ENCODE data around the gene SMYD4. TPM values are rescaled to one million over a fixed set of nuclear protein-coding genes. Genes with fewer than 3 reads are reported as not detected.

SMYD4 gene
- polyA plus RNA-seq, 4 donors = 5.1 to 15.5 (median 7.3) TPM

- no peak for DNase-seq
- Histone ChIP-seq H3K36me3 (ENCODE audit: control insufficient read depth in 3 of 3, insufficient read depth in 2 of 3, low read depth in 1 of 3, low read length in 3 of 3) (peaks cover 6 to 84% (median 9%) of the 10 kb centered on the region in 3 donors), H3K27ac (ENCODE audit: low read depth in 1 of 3, low read length in 2 of 3) (no peak overlapping the region)
Observed at GRCh38 chr17:1732833-1733321, 96.8 kb downstream of the SMYD4 start.

GRCh38 chr17:1732241-1732832 lies 97.4 kb downstream of the SMYD4 start:
- FAIRE-seq (no peak), DNase-seq (no peak)

More at GRCh38 chr17:1732833-1733321, 96.8 kb downstream of the SMYD4 start:
- no peak for FAIRE-seq
- Histone ChIP-seq H3K27me3 (ENCODE audit: control insufficient read depth in 3 of 3, insufficient read depth in 3 of 3, low read length in 3 of 3) (no peaks in the 10 kb centered on the region), H3K4me1 (ENCODE audit: control insufficient read depth in 3 of 3, insufficient read depth in 2 of 3, low read depth in 1 of 3, low read length in 2 of 3) (peaks cover 0 to 24% (median 0%) of the 10 kb centered on the region in 3 donors), H3K9me3 (ENCODE audit: control insufficient read depth in 2 of 2, insufficient read depth in 1 of 2, low read depth in 1 of 2, low read length in 1 of 2) (no peaks in the 10 kb centered on the region), H3K4me3 (ENCODE audit: low read depth in 1 of 3, low read length in 3 of 3) (no peak overlapping the region)
- WGBS, 3 donors = 79 to 81% (median 80%) methylated on average over 11 of the region's 11 CpGs

GRCh38 chr17:1731194-1731506 lies 98.6 kb downstream of the SMYD4 start:
- Histone ChIP-seq H3K4me3 (ENCODE audit: low read depth in 1 of 3, low read length in 3 of 3) (no peak overlapping the region), H3K27ac (ENCODE audit: low read depth in 1 of 3, low read length in 2 of 3) (peak overlapping the region in 1 of 3 donors; percentile 87), H3K4me1 (ENCODE audit: control insufficient read depth in 3 of 3, insufficient read depth in 2 of 3, low read depth in 1 of 3, low read length in 2 of 3) (peaks cover 0 to 8% (median 0%) of the 10 kb centered on the region in 3 donors), H3K36me3 (ENCODE audit: control insufficient read depth in 3 of 3, insufficient read depth in 2 of 3, low read depth in 1 of 3, low read length in 3 of 3) (peaks cover 9 to 84% (median 9%) of the 10 kb centered on the region in 3 donors), H3K9me3 (ENCODE audit: control insufficient read depth in 2 of 2, insufficient read depth in 1 of 2, low read depth in 1 of 2, low read length in 1 of 2) (no peaks in the 10 kb centered on the region), H3K27me3 (ENCODE audit: control insufficient read depth in 3 of 3, insufficient read depth in 3 of 3, low read length in 3 of 3) (no peaks in the 10 kb centered on the region)
- FAIRE-seq = no peak
- no peak for DNase-seq
- 79 to 90% (median 87%) methylated on average over 10 of the region's 10 CpGs for WGBS, 3 donors

More at GRCh38 chr17:1732241-1732832, 97.4 kb downstream of the SMYD4 start:
- 87 to 96% (median 96%) methylated on average over 16 to 22 of the region's 22 CpGs for WGBS, 3 donors
- Histone ChIP-seq H3K9me3 (ENCODE audit: control insufficient read depth in 2 of 2, insufficient read depth in 1 of 2, low read depth in 1 of 2, low read length in 1 of 2) (no peaks in the 10 kb centered on the region), H3K4me3 (ENCODE audit: low read depth in 1 of 3, low read length in 3 of 3) (no peak overlapping the region), H3K27me3 (ENCODE audit: control insufficient read depth in 3 of 3, insufficient read depth in 3 of 3, low read length in 3 of 3) (no peaks in the 10 kb centered on the region), H3K4me1 (ENCODE audit: control insufficient read depth in 3 of 3, insufficient read depth in 2 of 3, low read depth in 1 of 3, low read length in 2 of 3) (peaks cover 0 to 20% (median 0%) of the 10 kb centered on the region in 3 donors), H3K27ac (ENCODE audit: low read depth in 1 of 3, low read length in 2 of 3) (no peak overlapping the region), H3K36me3 (ENCODE audit: control insufficient read depth in 3 of 3, insufficient read depth in 2 of 3, low read depth in 1 of 3, low read length in 3 of 3) (peaks cover 6 to 84% (median 9%) of the 10 kb centered on the region in 3 donors)

- no peaks in the 10 kb centered on the region for H3K27me3 ChIP-seq (ENCODE audit: control insufficient read depth in 3 of 3, insufficient read depth in 3 of 3, low read length in 3 of 3)
- H3K36me3 ChIP-seq (ENCODE audit: control insufficient read depth in 3 of 3, insufficient read depth in 2 of 3, low read depth in 1 of 3, low read length in 3 of 3) = peaks cover 6 to 84% (median 9%) of the 10 kb centered on the region in 3 donors
- FAIRE-seq (no peak), DNase-seq (peak in 1 of 2 donors; percentile 51)
- no peak overlapping the region for H3K4me3 ChIP-seq (ENCODE audit: low read depth in 1 of 3, low read length in 3 of 3)
- peak overlapping the region; percentile 57 to 87 (median 63) for H3K27ac ChIP-seq (ENCODE audit: low read depth in 1 of 3, low read length in 2 of 3)
- H3K9me3 ChIP-seq (ENCODE audit: control insufficient read depth in 2 of 2, insufficient read depth in 1 of 2, low read depth in 1 of 2, low read length in 1 of 2) = no peaks in the 10 kb centered on the region
- H3K4me1 ChIP-seq (ENCODE audit: control insufficient read depth in 3 of 3, insufficient read depth in 2 of 3, low read depth in 1 of 3, low read length in 2 of 3) = peaks cover 2 to 6% (median 2%) of the 10 kb centered on the region in 3 donors
- 77 to 90% (median 86%) methylated on average over 34 to 40 of the region's 40 CpGs for WGBS, 3 donors
Observed at GRCh38 chr17:1730326-1731193, 99.1 kb downstream of the SMYD4 start.

- peaks cover 4 to 12% (median 5%) of the 10 kb centered on the region in 3 donors for H3K4me1 ChIP-seq (ENCODE audit: control insufficient read depth in 3 of 3, insufficient read depth in 2 of 3, low read depth in 1 of 3, low read length in 2 of 3)
- no peak for FAIRE-seq
- H3K27ac ChIP-seq (ENCODE audit: low read depth in 1 of 3, low read length in 2 of 3) = peak overlapping the region in 1 of 3 donors; percentile 87
- DNase-seq = no peak
- no peak overlapping the region for H3K4me3 ChIP-seq (ENCODE audit: low read depth in 1 of 3, low read length in 3 of 3)
- peaks cover 5 to 80% (median 9%) of the 10 kb centered on the region in 3 donors for H3K36me3 ChIP-seq (ENCODE audit: control insufficient read depth in 3 of 3, insufficient read depth in 2 of 3, low read depth in 1 of 3, low read length in 3 of 3)
- 63 to 89% (median 80%) methylated on average over 15 of the region's 15 CpGs for WGBS, 3 donors
- H3K9me3 ChIP-seq (ENCODE audit: control insufficient read depth in 2 of 2, insufficient read depth in 1 of 2, low read depth in 1 of 2, low read length in 1 of 2) = no peaks in the 10 kb centered on the region
- no peaks in the 10 kb centered on the region for H3K27me3 ChIP-seq (ENCODE audit: control insufficient read depth in 3 of 3, insufficient read depth in 3 of 3, low read length in 3 of 3)
Observed at GRCh38 chr17:1729966-1730325, 99.8 kb downstream of the SMYD4 start.

Other genes starting within 250 kb of the SMYD4 start
- gene SLC43A2, start 201.1 kb downstream of the SMYD4 start, polyA plus RNA-seq = 10 to 100 TPM in 2 of 4 donors, 1 to 10 TPM in 2; 2.9 to 31.5 (median 9.9) TPM
- 1 to 10 TPM; 4.2 to 10.0 (median 8.3) TPM for gene SCARF1, start 184.2 kb downstream of the SMYD4 start, polyA plus RNA-seq
- gene RILP, start 180.0 kb downstream of the SMYD4 start, polyA plus RNA-seq = 100 to 1,000 TPM in 1 of 4 donors, 10 to 100 TPM in 2, 1 to 10 TPM in 1; 7.3 to 122 (median 54.9) TPM
- gene PRPF8, start 145.0 kb downstream of the SMYD4 start, polyA plus RNA-seq = 100 to 1,000 TPM in 1 of 4 donors, 10 to 100 TPM in 3; 61.1 to 162 (median 75.0) TPM
- 10 to 100 TPM in 1 of 4 donors, 1 to 10 TPM in 3; 1.8 to 10.3 (median 6.5) TPM for gene TLCD2, start 119.5 kb downstream of the SMYD4 start, polyA plus RNA-seq
- gene WDR81, start 105.2 kb downstream of the SMYD4 start, polyA plus RNA-seq = 10 to 100 TPM; 14.6 to 23.4 (median 16.4) TPM
- 10 to 100 TPM in 1 of 4 donors, 1 to 10 TPM in 2, under 1 TPM in 1; 0.89 to 29.9 (median 3.1) TPM for gene SERPINF2, start 87.0 kb downstream of the SMYD4 start, polyA plus RNA-seq
- gene SERPINF1, start 67.8 kb downstream of the SMYD4 start, polyA plus RNA-seq = 100 to 1,000 TPM in 1 of 4 donors, 10 to 100 TPM in 2, 1 to 10 TPM in 1; 7.2 to 118 (median 20.5) TPM
- 10 to 100 TPM; 21.2 to 68.8 (median 27.3) TPM for gene RPA1, start 103 bp upstream of the SMYD4 start, polyA plus RNA-seq
- gene RTN4RL1, start 195.4 kb upstream of the SMYD4 start, polyA plus RNA-seq = 1 to 10 TPM in 1 of 4 donors, under 1 TPM in 1, not detected in 2; 0.25 to 1.0 TPM
- 10 to 100 TPM; 11.6 to 40.2 (median 15.8) TPM for gene DPH1, start 200.3 kb upstream of the SMYD4 start, polyA plus RNA-seq
- gene OVCA2, start 212.1 kb upstream of the SMYD4 start, polyA plus RNA-seq = 10 to 100 TPM; 28.9 to 90.5 (median 73.0) TPM
- 10 to 100 TPM in 1 of 4 donors, 1 to 10 TPM in 2, under 1 TPM in 1; 0.89 to 11.2 (median 6.6) TPM for gene HIC1, start 225.2 kb upstream of the SMYD4 start, polyA plus RNA-seq

Data from small intestine (tissue), 7 donors.